Activated naive CD8-positive, alpha-beta T cell treated with anti-CD3 and anti-CD28 coated beads, Interleukin-2, amount 10 ng/mL, durations not matched to agents 7 days and 5 days (primary cell): ENCODE measurements around the gene KLHL29. TPM values are rescaled to one million over a fixed set of nuclear protein-coding genes. Genes with fewer than 3 reads are reported as not detected.

ENCODE experiments used
- ATAC-seq: fragments of 150-1000 bp; cut with Tn5 transposase; one replicate; pipeline ENCODE4 v1.10.0; 2021; ENCODE audit warnings: low read depth, moderate library complexity
- POLR2A ChIA-PET: fragments of 350-600 bp; sonication (Branson Sonifier 250); formaldehyde crosslinking; loops from one replicate; lab custom pipeline; 2021; ENCODE audit warnings: antibody characterized with exemption; lab: Charles Lee
- DNase-seq: peaks from one replicate; pipeline ENCODE4 v3.0.0; 2021
- H3K27ac Mint-ChIP-seq: one replicate; pipeline ENCODE4 v1.8.0; 2022; ENCODE audit warnings: mild to moderate bottlenecking, mixed read lengths
- H3K27me3 Mint-ChIP-seq: one replicate; pipeline ENCODE4 v1.8.0; 2022; ENCODE audit warnings: mild to moderate bottlenecking, moderate library complexity, mixed read lengths
- H3K36me3 Mint-ChIP-seq: one replicate; pipeline ENCODE4 v1.8.0; 2021; ENCODE audit warnings: mild to moderate bottlenecking, mixed read lengths
- H3K4me1 Mint-ChIP-seq: one replicate; pipeline ENCODE4 v1.8.0; 2021; ENCODE audit warnings: mixed read lengths
- H3K4me3 Mint-ChIP-seq: one replicate; pipeline ENCODE4 v1.8.0; 2022; ENCODE audit warnings: mild to moderate bottlenecking, moderate library complexity, mixed read lengths
- H3K9me3 Mint-ChIP-seq: one replicate; pipeline ENCODE4 v1.8.0; 2021; ENCODE audit warnings: mixed read lengths
- total RNA-seq, 2 experiments: library from RNA; stranded (reverse); gene quantifications; one replicate each; pipeline ENCODE4 v1.2.3, GENCODE V29; 2021

Gene KLHL29
- total RNA-seq, 2 experiments from 2014 or later = 1.6 to 1.7 TPM

DNA sequence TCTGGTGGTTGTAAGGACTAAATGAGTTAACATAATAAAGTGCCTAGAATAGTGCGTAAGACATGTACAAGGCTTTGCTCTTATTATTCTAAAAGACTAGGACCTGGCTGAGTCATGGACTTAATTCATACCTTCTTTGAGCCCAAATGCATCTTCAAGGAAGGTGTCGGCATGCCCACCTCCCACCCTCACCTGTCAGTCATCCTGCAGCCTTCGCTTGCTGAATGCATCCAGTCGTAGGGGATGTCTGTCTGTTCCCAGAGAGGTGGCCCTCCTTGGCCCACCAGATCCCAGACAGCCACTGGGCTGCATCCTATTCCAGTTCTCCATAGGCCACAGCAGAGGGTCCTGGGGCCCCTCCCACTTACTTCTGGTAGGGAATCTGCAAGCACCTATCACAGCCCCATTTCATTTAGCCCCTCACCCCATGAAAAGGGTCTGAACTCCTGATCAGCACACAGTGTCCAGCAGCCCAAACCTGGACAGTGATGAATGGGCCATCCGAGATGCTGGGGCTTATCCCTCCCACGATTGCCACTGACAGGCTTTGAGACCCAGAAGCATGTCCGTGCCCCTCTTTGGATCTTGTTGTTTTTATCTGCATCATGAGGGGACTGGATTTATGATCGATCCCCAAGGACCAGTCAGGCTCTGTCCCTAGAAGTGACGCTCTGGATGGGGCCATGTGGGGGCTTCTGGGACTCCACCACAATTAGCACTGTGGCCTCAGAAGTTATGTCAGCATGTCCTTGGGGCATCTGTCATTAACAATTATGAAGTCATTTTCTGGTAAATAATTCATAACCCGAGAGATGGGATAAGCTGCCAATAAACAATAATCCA is 101.1 kb downstream of the KLHL29 start:
- POLR2A ChIA-PET = no interaction called here
- Mint-ChIP-seq H3K36me3 (no peaks in the 10 kb centered on the region), H3K4me1 (peaks cover 36% of the 10 kb centered on the region), H3K27me3 (peaks cover 35% of the 10 kb centered on the region), H3K27ac (no peak overlapping the region), H3K4me3 (no peak overlapping the region), H3K9me3 (no peaks in the 10 kb centered on the region)
- DNase-seq (no peak), ATAC-seq (no peak)

DNA sequence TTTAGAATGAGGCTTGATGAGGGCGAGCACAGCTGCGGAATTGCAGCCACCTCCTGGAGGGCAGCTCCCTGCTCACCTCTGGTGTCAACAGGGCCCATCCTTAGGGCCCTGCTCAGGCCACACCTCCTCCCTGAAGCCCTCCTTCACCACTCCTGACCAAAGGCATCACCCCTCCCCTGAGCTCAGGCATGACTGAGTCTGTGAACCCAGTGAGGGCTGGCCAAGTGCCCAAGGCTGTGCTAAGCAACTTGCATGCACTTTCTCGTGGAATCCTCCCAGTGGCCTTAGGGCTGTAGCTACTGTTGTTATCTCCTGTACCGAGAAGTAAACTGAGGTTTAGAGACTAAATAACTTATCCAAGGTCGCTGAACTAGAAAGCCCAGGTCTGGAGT is 101.7 kb downstream of the KLHL29 start:
- POLR2A ChIA-PET = interaction anchor here (1.2 kb wide), 1 partner anchor 13 kb away, joined by 3 read pairs; no protein-coding TSS in a partner anchor
- no peaks in the 10 kb centered on the region for H3K9me3 Mint-ChIP-seq
- no peak for ATAC-seq

GRCh38 chr2:23487735-23488492 is 102.9 kb downstream of the KLHL29 start:
- Mint-ChIP-seq H3K4me3 (peak overlapping the region; percentile 31), H3K36me3 (no peaks in the 10 kb centered on the region), H3K27me3 (peaks cover 34% of the 10 kb centered on the region), H3K4me1 (peaks cover 45% of the 10 kb centered on the region), H3K27ac (peak overlapping the region; percentile 49), H3K9me3 (no peaks in the 10 kb centered on the region)
- POLR2A ChIA-PET = interaction anchor here (0.5 to 1.2 kb wide), 2 partner anchors 11 to 51 kb away, joined by 3 read pairs; no protein-coding TSS in a partner anchor
- ATAC-seq = no peak
- no peak for DNase-seq

More for the DNA sequence above, 101.7 kb downstream of the KLHL29 start:
- H3K36me3 Mint-ChIP-seq = no peaks in the 10 kb centered on the region
- peaks cover 40% of the 10 kb centered on the region for H3K4me1 Mint-ChIP-seq
- H3K27ac Mint-ChIP-seq = no peak overlapping the region
- no peak for DNase-seq
- no peak overlapping the region for H3K4me3 Mint-ChIP-seq
- H3K27me3 Mint-ChIP-seq = peaks cover 33% of the 10 kb centered on the region

DNA sequence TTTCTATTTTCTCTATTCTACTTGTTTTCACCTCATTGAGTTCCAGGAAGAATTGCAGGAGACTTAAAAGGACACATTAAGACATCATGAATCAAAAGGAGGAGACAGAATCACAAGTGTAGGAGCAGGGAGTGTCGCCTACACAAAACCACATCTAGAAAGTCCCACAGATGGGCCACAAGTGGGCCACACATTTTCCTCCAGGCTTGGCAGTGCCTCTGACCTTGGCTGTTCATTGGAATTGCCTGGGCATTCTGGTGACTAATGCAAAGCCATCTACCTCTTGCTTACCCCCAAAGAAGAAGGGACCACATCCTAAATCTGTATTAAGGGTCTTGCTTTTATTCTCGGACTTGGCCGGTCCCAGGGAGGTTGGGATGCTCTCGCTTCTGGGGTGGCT is 103.6 kb downstream of the KLHL29 start:
- Mint-ChIP-seq H3K27ac (no peak overlapping the region), H3K36me3 (no peaks in the 10 kb centered on the region), H3K4me3 (peak overlapping the region; percentile 31), H3K27me3 (peaks cover 40% of the 10 kb centered on the region), H3K4me1 (peaks cover 47% of the 10 kb centered on the region), H3K9me3 (no peaks in the 10 kb centered on the region)
- DNase-seq (no peak), ATAC-seq (no peak)
- POLR2A ChIA-PET = no interaction called here

- POLR2A ChIA-PET = interaction anchor here (0.7 to 1.6 kb wide), 4 partner anchors 9 to 44 kb away, joined by 3 to 4 read pairs (median 3); no protein-coding TSS in a partner anchor
- ATAC-seq (peak; percentile 64), DNase-seq (peak; percentile 49)
- Mint-ChIP-seq H3K36me3 (no peaks in the 10 kb centered on the region), H3K4me1 (peaks cover 47% of the 10 kb centered on the region), H3K9me3 (no peaks in the 10 kb centered on the region), H3K27ac (peak overlapping the region; percentile 70), H3K4me3 (peak overlapping the region; percentile 58), H3K27me3 (peaks cover 40% of the 10 kb centered on the region)
Observed at GRCh38 chr2:23489471-23490322, 104.7 kb downstream of the KLHL29 start.

- no peaks in the 10 kb centered on the region for H3K9me3 Mint-ChIP-seq
- ATAC-seq (no peak), DNase-seq (no peak)
- H3K27ac Mint-ChIP-seq = peak overlapping the region; percentile 21
- H3K4me3 Mint-ChIP-seq = no peak overlapping the region
- POLR2A ChIA-PET = no interaction called here
- no peaks in the 10 kb centered on the region for H3K36me3 Mint-ChIP-seq
- H3K4me1 Mint-ChIP-seq = peaks cover 57% of the 10 kb centered on the region
- H3K27me3 Mint-ChIP-seq = peaks cover 35% of the 10 kb centered on the region
Observed at GRCh38 chr2:23491591-23492336, 106.8 kb downstream of the KLHL29 start.

GRCh38 chr2:23492337-23492675 is 107.3 kb downstream of the KLHL29 start:
- no peak overlapping the region for H3K27ac Mint-ChIP-seq
- H3K27me3 Mint-ChIP-seq = peaks cover 34% of the 10 kb centered on the region
- H3K4me1 Mint-ChIP-seq = peaks cover 61% of the 10 kb centered on the region
- no peaks in the 10 kb centered on the region for H3K36me3 Mint-ChIP-seq
- H3K9me3 Mint-ChIP-seq = no peaks in the 10 kb centered on the region
- no peak overlapping the region for H3K4me3 Mint-ChIP-seq
- POLR2A ChIA-PET = no interaction called here
- DNase-seq = no peak
- ATAC-seq = no peak

DNA sequence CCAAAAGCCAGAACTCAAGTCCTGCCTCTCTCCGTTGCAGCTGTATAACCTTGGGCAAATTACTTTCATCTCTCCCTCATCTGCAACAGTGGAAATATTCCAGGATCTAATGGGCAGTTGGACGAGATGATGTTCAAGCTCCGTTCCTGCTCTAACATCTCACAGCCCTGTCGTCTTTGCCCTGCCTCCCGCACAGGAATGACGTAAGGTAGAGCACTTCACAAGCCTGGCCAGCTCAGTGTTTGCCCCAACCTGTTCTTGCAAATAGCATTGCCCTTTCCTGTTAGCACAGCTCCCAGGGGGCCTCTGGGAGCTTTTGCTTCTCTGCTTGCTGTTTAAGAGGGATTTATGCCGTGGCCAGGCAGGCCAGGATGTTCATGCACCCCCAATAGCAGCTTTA is 107.9 kb downstream of the KLHL29 start:
- DNase-seq = no peak
- Mint-ChIP-seq H3K4me1 (peaks cover 61% of the 10 kb centered on the region), H3K9me3 (no peaks in the 10 kb centered on the region), H3K27ac (no peak overlapping the region), H3K27me3 (peaks cover 40% of the 10 kb centered on the region), H3K4me3 (no peak overlapping the region), H3K36me3 (no peaks in the 10 kb centered on the region)
- POLR2A ChIA-PET = no interaction called here
- no peak for ATAC-seq

- H3K4me3 Mint-ChIP-seq = no peak overlapping the region
Observed at GRCh38 chr2:23493846-23494245, 108.9 kb downstream of the KLHL29 start.

DNA sequence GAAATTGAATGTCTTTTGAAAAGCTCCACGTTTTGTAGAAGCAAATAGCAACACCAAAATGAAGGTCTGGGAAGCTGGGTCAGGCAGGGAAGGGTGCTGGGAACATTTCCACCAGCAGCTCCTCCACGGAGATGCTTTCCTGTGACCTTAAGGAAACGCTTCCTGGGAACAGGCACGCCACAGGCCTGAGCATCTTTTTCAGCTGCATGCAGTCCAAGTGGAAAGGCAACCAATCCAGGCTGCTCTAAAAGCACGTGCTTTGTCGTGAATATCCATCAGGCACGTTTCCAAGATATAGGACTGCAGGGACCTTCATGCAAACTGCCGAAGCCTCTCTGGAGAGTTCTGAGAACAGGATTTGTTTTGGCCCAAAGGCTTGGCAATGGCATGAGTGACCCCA is 109.3 kb downstream of the KLHL29 start:
- no peak overlapping the region for H3K4me3 Mint-ChIP-seq
- H3K36me3 Mint-ChIP-seq = no peaks in the 10 kb centered on the region
- DNase-seq (no peak), ATAC-seq (no peak)
- H3K27me3 Mint-ChIP-seq = peaks cover 46% of the 10 kb centered on the region
- H3K9me3 Mint-ChIP-seq = no peaks in the 10 kb centered on the region
- POLR2A ChIA-PET = no interaction called here
- peaks cover 57% of the 10 kb centered on the region for H3K4me1 Mint-ChIP-seq
- H3K27ac Mint-ChIP-seq = no peak overlapping the region

More at GRCh38 chr2:23493846-23494245, 108.9 kb downstream of the KLHL29 start:
- Mint-ChIP-seq H3K4me1 (peaks cover 56% of the 10 kb centered on the region), H3K36me3 (no peaks in the 10 kb centered on the region), H3K27me3 (peaks cover 43% of the 10 kb centered on the region), H3K27ac (no peak overlapping the region), H3K9me3 (no peaks in the 10 kb centered on the region)
- ATAC-seq (no peak), DNase-seq (no peak)
- POLR2A ChIA-PET = no interaction called here

- Mint-ChIP-seq H3K27ac (no peak overlapping the region), H3K27me3 (peaks cover 55% of the 10 kb centered on the region), H3K9me3 (no peaks in the 10 kb centered on the region), H3K4me1 (peaks cover 46% of the 10 kb centered on the region), H3K4me3 (no peak overlapping the region), H3K36me3 (no peaks in the 10 kb centered on the region)
- DNase-seq = no peak
- POLR2A ChIA-PET = no interaction called here
- no peak for ATAC-seq
Observed at GRCh38 chr2:23495661-23496114, 110.7 kb downstream of the KLHL29 start.

GRCh38 chr2:23496456-23496855 is 111.5 kb downstream of the KLHL29 start:
- peaks cover 55% of the 10 kb centered on the region for H3K27me3 Mint-ChIP-seq
- no peak overlapping the region for H3K27ac Mint-ChIP-seq

More at GRCh38 chr2:23496456-23496855, 111.5 kb downstream of the KLHL29 start:
- Mint-ChIP-seq H3K4me3 (peak overlapping the region; percentile 67), H3K36me3 (no peaks in the 10 kb centered on the region), H3K4me1 (peaks cover 41% of the 10 kb centered on the region), H3K9me3 (no peaks in the 10 kb centered on the region)
- DNase-seq (no peak), ATAC-seq (no peak)
- POLR2A ChIA-PET = no interaction called here
